Limb (tissue), 2 donors: Measurements from ENCODE around the gene GFER.
A peak's percentile ranks its signal among the peaks of the same experiment; 100 is the strongest.
"Not testable (repeated sequence)": the region's sequence is repeated elsewhere in the genome, so short reads cannot be mapped to it uniquely, and the experiment has no call there.

Experiments
- DNase-seq, 2 donors: peaks; one replicate each; pipeline ENCODE4 v3.0.0-alpha.2; 2016; ENCODE audit errors: extremely low spot score in 2 of 2

The GFER gene

DNA sequence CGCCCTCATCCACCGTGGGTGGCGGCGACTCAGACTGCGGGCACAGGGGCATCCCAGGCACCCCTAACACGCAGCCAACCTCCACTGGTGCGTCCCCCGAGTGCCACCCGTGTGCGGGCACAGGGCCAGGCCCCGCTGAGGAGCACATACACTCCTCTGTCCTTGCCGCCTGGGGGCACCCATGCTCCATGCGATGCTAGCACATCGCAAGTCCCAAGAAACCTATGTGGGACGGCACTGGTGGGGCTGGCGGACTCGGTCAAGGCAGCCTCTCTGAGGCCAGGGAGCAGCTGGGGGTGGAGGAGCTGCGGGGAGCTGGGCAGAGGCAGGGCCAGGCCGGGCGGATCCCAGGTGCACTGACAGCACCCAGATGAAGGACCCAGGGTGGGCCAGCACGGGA lies 21.7 kb downstream of the GFER start:
- DNase-seq: no peak

- DNase-seq: no peak
Observed at GRCh38 chr16:2006317-2006716, 22.3 kb downstream of the GFER start.

- no peak for DNase-seq
Observed at GRCh38 chr16:2007081-2007836, 23.3 kb downstream of the GFER start.

GRCh38 chr16:2008009-2008526 lies 24.1 kb downstream of the GFER start:
- DNase-seq: no peak

- DNase-seq: no peak
Observed at GRCh38 chr16:2008631-2009163, 24.7 kb downstream of the GFER start.

- DNase-seq: no peak
Observed at GRCh38 chr16:2009164-2009711, 25.2 kb downstream of the GFER start.

DNA sequence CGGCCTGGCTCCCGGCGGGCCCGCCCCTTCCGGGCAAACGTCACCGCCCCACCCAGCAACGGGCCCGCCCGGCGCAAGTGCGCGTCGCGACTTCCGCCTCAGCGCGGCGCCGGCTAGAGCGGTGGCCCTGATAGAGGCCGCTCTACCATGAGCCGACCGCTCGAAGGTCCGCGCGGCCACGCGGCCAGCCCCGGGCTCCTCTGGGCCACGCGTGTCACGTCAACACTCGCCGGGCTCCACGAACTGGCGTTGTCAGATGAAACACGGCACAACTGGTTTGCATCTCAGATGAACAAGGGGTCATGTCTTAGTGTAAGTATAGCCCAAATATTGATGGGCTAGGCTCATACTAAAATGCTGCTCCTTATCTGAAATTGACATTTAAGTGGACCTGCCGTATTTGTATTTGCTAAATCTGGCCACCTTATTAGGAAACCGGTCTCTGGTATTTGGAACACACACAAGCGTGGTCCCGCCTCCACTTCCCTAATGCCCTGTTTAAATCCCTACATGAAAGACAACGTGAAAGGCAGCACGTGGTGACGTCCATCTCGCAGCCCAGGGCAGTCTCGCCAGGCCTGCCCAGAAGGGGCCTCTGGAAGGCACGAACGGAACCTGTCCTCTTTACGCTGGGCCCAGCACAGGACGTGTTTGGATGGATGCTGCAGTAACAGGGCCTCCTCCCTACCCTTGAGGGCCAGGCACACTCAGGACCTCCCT lies 26.0 kb downstream of the GFER start, which contains the start of gene ZNF598:
Gene ZNF598, minus strand, starts transcription at position 31 of the 720 bp plus-strand sequence.
- DNase-seq: peak; percentile 88 to 89

DNA sequence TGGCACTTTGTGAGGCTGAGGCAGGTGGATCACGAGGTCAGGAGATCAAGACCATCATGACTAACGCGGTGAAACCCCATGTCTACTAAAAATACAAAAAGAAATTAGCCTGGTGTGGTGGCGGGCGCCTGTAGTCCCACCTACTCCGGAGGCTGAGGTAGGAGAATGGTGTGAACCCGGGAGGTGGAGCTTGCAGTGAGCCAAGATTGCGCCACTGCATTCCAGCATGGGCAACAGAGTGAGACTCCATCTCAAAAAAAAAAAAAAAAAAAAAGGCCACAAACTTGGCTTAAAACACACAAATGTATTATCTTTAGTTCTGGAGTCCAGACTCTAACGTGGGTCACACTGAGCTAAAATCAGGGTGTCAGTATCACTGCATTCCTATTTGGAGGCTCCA lies 27.7 kb downstream of the GFER start:
- not testable (repeated sequence) for DNase-seq

GRCh38 chr16:2013527-2013926 lies 29.5 kb downstream of the GFER start:
- no peak for DNase-seq

GRCh38 chr16:2015117-2015946 lies 31.3 kb downstream of the GFER start:
- DNase-seq: no peak

- no peak for DNase-seq
Observed at GRCh38 chr16:2015947-2016208, 31.9 kb downstream of the GFER start.

DNA sequence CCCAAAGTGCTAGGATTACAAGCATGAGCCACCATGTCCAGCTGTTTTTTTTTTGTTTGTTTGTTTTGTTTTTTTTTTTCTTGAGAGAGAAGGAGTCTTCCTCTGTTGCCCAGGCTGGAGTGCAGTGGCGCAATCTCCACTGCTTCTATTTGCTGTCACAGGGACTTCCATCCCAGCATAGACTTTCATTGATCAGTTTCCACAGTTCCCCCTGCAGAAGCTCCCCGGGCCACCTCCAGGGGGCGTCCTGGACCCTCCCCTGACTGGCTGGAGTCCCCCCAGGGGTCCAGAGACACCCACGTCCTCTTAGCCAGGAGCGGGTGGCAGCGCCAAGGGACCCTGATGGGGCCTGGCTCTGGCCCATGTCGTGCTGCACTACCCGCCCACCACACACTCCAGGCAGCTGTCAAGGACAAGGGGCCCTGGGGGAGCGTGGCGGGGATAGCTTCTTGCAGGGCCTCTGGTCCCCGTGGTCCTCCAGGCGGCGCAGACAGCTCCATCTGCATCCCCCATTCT lies 32.5 kb downstream of the GFER start:
- no peak for DNase-seq

DNA sequence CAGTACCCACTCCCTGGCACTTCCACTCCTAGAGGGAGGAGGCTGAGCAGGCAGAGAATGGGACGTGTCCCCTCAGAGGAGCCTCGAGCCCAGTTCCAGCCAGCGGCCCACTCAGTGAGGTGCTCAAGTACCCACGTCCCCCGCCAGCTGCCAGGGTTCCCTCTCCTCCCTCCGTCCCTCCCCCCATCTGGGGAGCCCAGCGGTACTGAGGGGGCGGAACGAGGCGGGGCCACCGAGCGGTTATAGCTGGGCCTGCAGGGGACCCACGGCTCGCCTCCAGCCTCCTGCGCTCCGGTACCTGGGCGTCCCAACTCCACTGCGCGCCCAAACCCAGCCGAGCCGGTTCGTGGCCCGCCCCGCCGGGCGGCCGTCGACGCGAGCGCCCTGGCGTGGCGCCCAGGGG lies 35.5 kb downstream of the GFER start, which contains the start of gene NPW:
Gene NPW, plus strand, starts transcription at position 268 of the 403 bp plus-strand sequence.
- DNase-seq: peak in 1 of 2 donors; percentile 71

GRCh38 chr16:2019921-2020831 lies 36.2 kb downstream of the GFER start:
- no peak for DNase-seq

GRCh38 chr16:2022723-2023091 lies 38.7 kb downstream of the GFER start:
- no peak for DNase-seq

DNA sequence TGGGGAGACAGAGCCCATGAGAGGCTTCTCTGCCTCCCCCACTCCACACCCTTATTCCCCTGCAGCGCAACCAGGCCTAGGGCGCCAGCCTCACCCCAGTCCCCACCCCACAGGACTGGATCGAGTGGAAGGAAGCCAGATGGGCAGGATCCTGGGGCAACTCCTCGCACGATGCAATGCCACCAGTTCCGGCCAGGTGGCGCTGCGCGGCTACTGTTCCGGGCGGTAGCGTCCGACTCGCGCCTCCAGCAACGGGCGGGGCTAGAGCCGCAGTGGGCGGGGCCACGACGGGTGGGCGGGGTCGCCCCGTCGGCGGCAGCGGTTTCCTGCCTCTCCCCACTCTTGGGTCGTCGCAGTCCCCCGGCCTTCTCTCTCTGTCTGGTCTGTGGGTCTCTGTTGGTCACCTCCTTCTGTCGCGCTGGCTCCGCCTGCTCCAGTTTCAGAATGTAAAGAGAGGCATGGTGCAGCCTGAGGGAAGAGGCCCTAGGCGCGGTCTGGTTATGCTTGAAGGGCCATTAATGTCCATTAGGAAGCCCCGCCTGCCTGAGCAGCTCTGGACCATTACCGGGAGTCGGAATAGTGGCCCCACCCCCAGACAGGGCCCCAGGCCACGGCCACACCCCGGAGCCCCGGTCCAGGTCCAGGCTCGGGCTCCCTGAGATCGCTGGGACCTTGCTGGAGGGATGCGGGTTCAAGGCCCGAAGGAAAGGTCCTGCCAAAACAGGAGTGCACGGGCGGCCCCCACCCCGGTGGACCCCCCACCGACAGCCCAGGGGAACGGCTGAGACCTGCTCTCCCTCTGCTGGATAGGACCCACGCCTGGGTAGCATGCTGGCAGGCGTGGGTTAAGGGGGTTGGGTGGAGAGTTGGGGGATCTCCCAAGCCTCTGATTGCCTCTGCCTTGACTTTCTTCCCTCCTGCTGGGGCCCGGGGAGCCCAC lies 39.4 kb downstream of the GFER start:
- DNase-seq: peak; percentile 90 to 97

- DNase-seq: no peak
Observed at GRCh38 chr16:2024032-2024420, 40.0 kb downstream of the GFER start.

GRCh38 chr16:2025251-2025650 lies 41.3 kb downstream of the GFER start:
- DNase-seq: peak in 1 of 2 donors; percentile 26

GRCh38 chr16:2025878-2026460 lies 42.0 kb downstream of the GFER start:
- DNase-seq: peak in 1 of 2 donors; percentile 39
